ENCODE results near the gene FKBP11.

DNA sequence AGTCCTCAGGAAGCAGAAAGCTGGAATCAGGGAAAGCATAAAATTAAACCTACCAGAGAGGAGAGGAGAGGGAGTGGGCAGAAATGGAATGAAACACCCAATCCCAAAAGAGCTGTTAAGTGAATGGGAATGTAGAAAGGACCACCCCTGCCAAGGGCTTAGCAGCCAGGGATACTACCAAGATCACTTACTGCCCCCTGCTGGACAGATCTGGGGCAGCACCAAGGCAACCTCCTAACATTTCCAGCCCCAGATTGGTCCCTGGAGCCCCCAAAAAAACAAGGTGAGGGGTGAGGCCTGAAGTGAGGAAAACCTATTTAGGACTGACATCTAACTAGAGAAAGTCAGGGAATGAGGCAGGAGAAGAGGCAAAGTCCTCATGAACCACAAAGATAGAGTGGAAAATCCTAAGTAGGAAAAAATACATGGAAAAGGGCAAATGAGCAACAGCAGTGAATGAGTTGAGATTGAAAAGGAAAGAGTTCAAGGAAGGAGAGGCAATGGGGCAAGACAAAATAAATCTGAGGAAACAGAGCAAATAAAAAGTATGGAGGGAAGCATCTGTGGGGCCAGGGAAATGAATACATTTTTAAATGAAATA is 11.2 kb upstream of the FKBP11 start:
- TF ChIP-seq POLR2AphosphoS5 (IDR thresholded peaks at IDR 0.05) (no peak), EP300 (IDR thresholded peaks at IDR 0.05) (no peak), POLR2A (IDR thresholded peaks at IDR 0.05; ENCODE audit: low read depth) (no peak)
- TF ChIP-seq, protein P1, sequence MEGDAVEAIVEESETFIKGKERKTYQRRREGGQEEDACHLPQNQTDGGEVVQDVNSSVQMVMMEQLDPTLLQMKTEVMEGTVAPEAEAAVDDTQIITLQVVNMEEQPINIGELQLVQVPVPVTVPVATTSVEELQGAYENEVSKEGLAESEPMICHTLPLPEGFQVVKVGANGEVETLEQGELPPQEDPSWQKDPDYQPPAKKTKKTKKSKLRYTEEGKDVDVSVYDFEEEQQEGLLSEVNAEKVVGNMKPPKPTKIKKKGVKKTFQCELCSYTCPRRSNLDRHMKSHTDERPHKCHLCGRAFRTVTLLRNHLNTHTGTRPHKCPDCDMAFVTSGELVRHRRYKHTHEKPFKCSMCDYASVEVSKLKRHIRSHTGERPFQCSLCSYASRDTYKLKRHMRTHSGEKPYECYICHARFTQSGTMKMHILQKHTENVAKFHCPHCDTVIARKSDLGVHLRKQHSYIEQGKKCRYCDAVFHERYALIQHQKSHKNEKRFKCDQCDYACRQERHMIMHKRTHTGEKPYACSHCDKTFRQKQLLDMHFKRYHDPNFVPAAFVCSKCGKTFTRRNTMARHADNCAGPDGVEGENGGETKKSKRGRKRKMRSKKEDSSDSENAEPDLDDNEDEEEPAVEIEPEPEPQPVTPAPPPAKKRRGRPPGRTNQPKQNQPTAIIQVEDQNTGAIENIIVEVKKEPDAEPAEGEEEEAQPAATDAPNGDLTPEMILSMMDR (IDR thresholded peaks at IDR 0.05) = peak; percentile 65 to 97 (median 74)
